Coronary artery (tissue), 2 donors: Measurements from ENCODE around the gene PSD2.

ENCODE experiments used
- DNase-seq: peaks from one replicate; pipeline ENCODE4 v3.0.0-alpha.2; 2017; ENCODE audit warnings: low spot score
- H3K27ac ChIP-seq, 2 donors: fragments of 200-600 bp; sonication (generic); one replicate each; pipeline ENCODE4 v1.5.1; 2016 to 2019
- H3K4me3 ChIP-seq: fragments of 200-600 bp; sonication (generic); 2 replicates; pipeline ENCODE4 v1.5.1; 2016; ENCODE audit warnings: mild to moderate bottlenecking, moderate library complexity
- TF ChIP-seq, protein P1 (sequence below): fragments of 200-600 bp; sonication (generic); IDR thresholded peaks from one replicate; pipeline ENCODE4 v1.5.1; 2019; ENCODE audit warnings: antibody characterized with exemption

The PSD2 gene

DNA sequence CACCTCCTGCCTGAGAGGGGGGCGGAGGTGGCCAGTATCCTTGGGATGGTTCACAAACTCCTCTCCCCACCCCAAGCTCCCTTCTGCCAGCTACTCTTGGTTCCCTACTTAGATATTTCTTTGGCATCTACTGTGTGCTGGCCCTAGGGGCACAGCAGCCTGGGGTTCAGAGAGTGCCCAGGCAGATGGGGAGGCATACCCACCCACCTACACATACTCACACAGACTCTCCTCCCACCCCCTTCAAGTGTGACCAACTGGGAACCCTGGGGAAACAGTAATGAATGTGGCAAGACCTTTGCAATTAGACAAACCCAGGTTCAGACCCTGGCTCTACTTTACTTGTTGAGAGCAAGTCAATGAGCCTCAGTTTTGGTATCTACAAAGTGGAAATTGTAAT lies 44.4 kb upstream of the PSD2 start:
- H3K4me3 ChIP-seq: no peak overlapping the region
- H3K27ac ChIP-seq: no peak overlapping the region
- TF ChIP-seq, protein P1, sequence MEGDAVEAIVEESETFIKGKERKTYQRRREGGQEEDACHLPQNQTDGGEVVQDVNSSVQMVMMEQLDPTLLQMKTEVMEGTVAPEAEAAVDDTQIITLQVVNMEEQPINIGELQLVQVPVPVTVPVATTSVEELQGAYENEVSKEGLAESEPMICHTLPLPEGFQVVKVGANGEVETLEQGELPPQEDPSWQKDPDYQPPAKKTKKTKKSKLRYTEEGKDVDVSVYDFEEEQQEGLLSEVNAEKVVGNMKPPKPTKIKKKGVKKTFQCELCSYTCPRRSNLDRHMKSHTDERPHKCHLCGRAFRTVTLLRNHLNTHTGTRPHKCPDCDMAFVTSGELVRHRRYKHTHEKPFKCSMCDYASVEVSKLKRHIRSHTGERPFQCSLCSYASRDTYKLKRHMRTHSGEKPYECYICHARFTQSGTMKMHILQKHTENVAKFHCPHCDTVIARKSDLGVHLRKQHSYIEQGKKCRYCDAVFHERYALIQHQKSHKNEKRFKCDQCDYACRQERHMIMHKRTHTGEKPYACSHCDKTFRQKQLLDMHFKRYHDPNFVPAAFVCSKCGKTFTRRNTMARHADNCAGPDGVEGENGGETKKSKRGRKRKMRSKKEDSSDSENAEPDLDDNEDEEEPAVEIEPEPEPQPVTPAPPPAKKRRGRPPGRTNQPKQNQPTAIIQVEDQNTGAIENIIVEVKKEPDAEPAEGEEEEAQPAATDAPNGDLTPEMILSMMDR: no peak
- no peak for DNase-seq

GRCh38 chr5:139752506-139753473 lies 42.8 kb upstream of the PSD2 start:
- DNase-seq: no peak
- H3K4me3 ChIP-seq: no peak overlapping the region
- TF ChIP-seq, protein P1: no peak
- no peak overlapping the region for H3K27ac ChIP-seq

- no peak for DNase-seq
These were observed 39.5 kb upstream of the PSD2 start for GRCh38 chr5:139755892-139756671.

GRCh38 chr5:139756971-139757370 lies 38.6 kb upstream of the PSD2 start:
- TF ChIP-seq, protein P1: no peak
- Histone ChIP-seq H3K4me3 (no peak overlapping the region), H3K27ac (no peak overlapping the region)
- no peak for DNase-seq

More at GRCh38 chr5:139755892-139756671, 39.5 kb upstream of the PSD2 start:
- Histone ChIP-seq H3K27ac (no peak overlapping the region), H3K4me3 (peak overlapping the region; percentile 53)
- TF ChIP-seq, protein P1: no peak

GRCh38 chr5:139757727-139758509 lies 37.7 kb upstream of the PSD2 start:
- no peak for DNase-seq
- no peak overlapping the region for H3K27ac ChIP-seq
- no peak overlapping the region for H3K4me3 ChIP-seq
- TF ChIP-seq, protein P1: no peak

DNA sequence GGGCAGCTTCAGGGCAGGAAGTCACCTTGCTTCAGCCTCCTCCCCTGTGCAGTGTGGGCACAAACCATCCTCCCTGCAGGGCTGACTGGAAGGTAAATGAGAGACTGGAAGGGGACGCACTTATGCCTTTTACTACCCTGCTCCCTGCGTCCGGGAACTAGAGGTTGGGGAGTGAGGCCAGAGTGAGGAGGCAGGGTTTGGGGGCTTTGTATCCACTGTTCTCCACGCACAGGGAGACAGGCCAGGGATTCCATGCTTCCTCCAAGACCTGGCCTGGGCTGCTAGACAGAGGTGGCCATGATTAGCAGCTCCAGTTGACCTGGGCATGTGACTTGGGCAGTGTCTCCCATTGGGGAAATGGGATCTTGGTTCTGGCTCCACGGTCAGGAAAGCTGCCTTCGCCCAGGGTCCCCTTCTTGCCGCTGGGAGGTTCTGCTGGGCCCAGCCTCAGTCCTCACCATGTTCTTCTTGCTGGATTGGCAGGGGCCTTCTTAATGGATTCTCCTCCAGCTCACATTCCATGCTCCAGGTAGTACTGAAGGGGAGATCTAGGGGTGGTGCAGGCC lies 37.0 kb upstream of the PSD2 start:
- no peak for DNase-seq
- no peak overlapping the region for H3K27ac ChIP-seq
- TF ChIP-seq, protein P1: no peak
- no peak overlapping the region for H3K4me3 ChIP-seq
